ENCODE measurements around the gene ERBB3.
"Not testable (repeated sequence)": the region's sequence is repeated elsewhere in the genome, so short reads cannot be mapped to it uniquely, and the experiment has no call there.

- TF ChIP-seq CTCF, POLR2AphosphoS5 (IDR thresholded peaks at IDR 0.05): not testable (repeated sequence)
These were observed 37.5 kb upstream of the ERBB3 start for GRCh38 chr12:56042430-56042813.

All from stomach (tissue), 4 donors.